Mononuclear cell (primary cell): ENCODE measurements around the gene CST9. TPM values are rescaled to one million over a fixed set of nuclear protein-coding genes. Genes with fewer than 3 reads are reported as not detected.

ENCODE experiments used
- H3K27me3 ChIP-seq: 2 replicates; pipeline ENCODE4 v1.6.0; 2011; ENCODE audit warnings: low read length, control low read depth; ENCODE audit not compliant: insufficient read depth
- H3K4me1 ChIP-seq: 2 replicates; pipeline ENCODE4 v1.5.1; 2011; ENCODE audit warnings: mild to moderate bottlenecking, low read length, control low read depth; ENCODE audit not compliant: insufficient read depth
- H3K4me3 ChIP-seq: 2 replicates; pipeline ENCODE4 v1.5.1; 2011; ENCODE audit warnings: mild to moderate bottlenecking, low read length, moderate library complexity
- H3K9me3 ChIP-seq: 2 replicates; pipeline ENCODE4 v1.5.1; 2011; ENCODE audit warnings: low read depth, mild to moderate bottlenecking, control low read depth, low read length
- total RNA-seq: library from RNA; depleted of rRNA; stranded (reverse); fragments of >200 nt; gene quantifications from one replicate; pipeline ENCODE4 v1.2.3, GENCODE V29; 2012

Gene CST9
- total RNA-seq, result not detected

GRCh38 chr20:23605867-23606651 lies at the start of gene CST9:
CST9 (minus strand) TSS chr20:23605917; CDS start chr20:23605864, 53 bp downstream.
- Histone ChIP-seq H3K4me3 (no peak within 1 kb of the TSS), H3K9me3 (no peaks in the 10 kb centered on the region), H3K27me3 (no peaks in the 10 kb centered on the region), H3K4me1 (peaks cover 26% of the 10 kb centered on the region)

- Histone ChIP-seq H3K27me3 (no peaks in the 10 kb centered on the region), H3K9me3 (no peaks in the 10 kb centered on the region), H3K4me1 (peaks cover 57% of the 10 kb centered on the region), H3K4me3 (no peak overlapping the region)
These were observed 49.0 kb upstream of the CST9 start for GRCh38 chr20:23654717-23655116.

- H3K4me3 ChIP-seq, result no peak overlapping the region
- no peaks in the 10 kb centered on the region for H3K9me3 ChIP-seq
- H3K4me1 ChIP-seq, result peaks cover 57% of the 10 kb centered on the region
- no peaks in the 10 kb centered on the region for H3K27me3 ChIP-seq
These were observed 48.3 kb upstream of the CST9 start for GRCh38 chr20:23654000-23654399.

- H3K4me1 ChIP-seq, result peaks cover 57% of the 10 kb centered on the region
- H3K9me3 ChIP-seq, result no peaks in the 10 kb centered on the region
- H3K27me3 ChIP-seq, result no peaks in the 10 kb centered on the region
- H3K4me3 ChIP-seq, result no peak overlapping the region
These were observed 47.8 kb upstream of the CST9 start for GRCh38 chr20:23653400-23653938.

- H3K27me3 ChIP-seq, result no peaks in the 10 kb centered on the region
These were observed 47.2 kb upstream of the CST9 start for GRCh38 chr20:23652926-23653325.

GRCh38 chr20:23652371-23652770 lies 46.7 kb upstream of the CST9 start:
- Histone ChIP-seq H3K9me3 (no peaks in the 10 kb centered on the region), H3K27me3 (no peaks in the 10 kb centered on the region), H3K4me1 (peaks cover 62% of the 10 kb centered on the region), H3K4me3 (no peak overlapping the region)

More at GRCh38 chr20:23652926-23653325, 47.2 kb upstream of the CST9 start:
- Histone ChIP-seq H3K4me3 (no peak overlapping the region), H3K9me3 (no peaks in the 10 kb centered on the region), H3K4me1 (peaks cover 57% of the 10 kb centered on the region)

GRCh38 chr20:23651117-23651516 lies 45.4 kb upstream of the CST9 start:
- H3K4me1 ChIP-seq, result peaks cover 62% of the 10 kb centered on the region
- H3K27me3 ChIP-seq, result no peaks in the 10 kb centered on the region
- no peak overlapping the region for H3K4me3 ChIP-seq
- no peaks in the 10 kb centered on the region for H3K9me3 ChIP-seq

GRCh38 chr20:23649830-23650417 lies 44.2 kb upstream of the CST9 start:
- Histone ChIP-seq H3K4me1 (peaks cover 54% of the 10 kb centered on the region), H3K4me3 (no peak overlapping the region), H3K27me3 (no peaks in the 10 kb centered on the region), H3K9me3 (no peaks in the 10 kb centered on the region)

GRCh38 chr20:23649242-23649641 lies 43.5 kb upstream of the CST9 start:
- Histone ChIP-seq H3K27me3 (no peaks in the 10 kb centered on the region), H3K4me1 (peaks cover 48% of the 10 kb centered on the region), H3K9me3 (no peaks in the 10 kb centered on the region), H3K4me3 (no peak overlapping the region)

GRCh38 chr20:23647346-23647745 lies 41.6 kb upstream of the CST9 start:
- Histone ChIP-seq H3K4me3 (no peak overlapping the region), H3K27me3 (no peaks in the 10 kb centered on the region), H3K4me1 (peaks cover 47% of the 10 kb centered on the region)

GRCh38 chr20:23646106-23646873 lies 40.6 kb upstream of the CST9 start:
- no peaks in the 10 kb centered on the region for H3K9me3 ChIP-seq
- H3K4me1 ChIP-seq, result peaks cover 56% of the 10 kb centered on the region
- H3K27me3 ChIP-seq, result no peaks in the 10 kb centered on the region
- no peak overlapping the region for H3K4me3 ChIP-seq

More at GRCh38 chr20:23647346-23647745, 41.6 kb upstream of the CST9 start:
- H3K9me3 ChIP-seq, result no peaks in the 10 kb centered on the region

- Histone ChIP-seq H3K9me3 (no peaks in the 10 kb centered on the region), H3K27me3 (no peaks in the 10 kb centered on the region), H3K4me1 (peaks cover 63% of the 10 kb centered on the region), H3K4me3 (no peak overlapping the region)
These were observed 39.9 kb upstream of the CST9 start for GRCh38 chr20:23645575-23645974.

GRCh38 chr20:23644164-23644563 lies 38.4 kb upstream of the CST9 start:
- Histone ChIP-seq H3K9me3 (no peaks in the 10 kb centered on the region), H3K4me1 (peaks cover 71% of the 10 kb centered on the region), H3K27me3 (no peaks in the 10 kb centered on the region), H3K4me3 (no peak overlapping the region)

- Histone ChIP-seq H3K4me3 (no peak overlapping the region), H3K9me3 (no peaks in the 10 kb centered on the region), H3K27me3 (no peaks in the 10 kb centered on the region), H3K4me1 (peaks cover 76% of the 10 kb centered on the region)
These were observed 37.9 kb upstream of the CST9 start for GRCh38 chr20:23643659-23644058.
